HCT116 (cell line): Measurements from ENCODE around the gene EIF3F.

Source experiments
- CBX3 ChIP-seq: IDR thresholded peaks from 2 replicates; pipeline ENCODE4 v1.6.1; 2012; ENCODE audit warnings: low read depth
- CTCF ChIP-seq, 3 experiments: fragments of 200-600 bp in 1 of 3; sonication (generic) in 1 of 3; IDR thresholded peaks in 2 of 3; conservative IDR thresholded peaks in 1 of 3; 2 replicates each; pipeline ENCODE4 v1.5.1; 2012 to 2017; ENCODE audit warnings: low read depth in 2 of 3, low read length in 2 of 3, antibody characterized with exemption in 1 of 3, borderline replicate concordance in 1 of 3, control low read depth in 1 of 3, mild to moderate bottlenecking in 1 of 3, mixed read lengths in 1 of 3, mixed run types in 1 of 3, moderate library complexity in 1 of 3; ENCODE audit not compliant: insufficient read depth in 1 of 3
- EGR1 ChIP-seq: IDR thresholded peaks from 2 replicates; pipeline ENCODE4 v1.6.1; 2012; ENCODE audit warnings: low read depth
- EZH2phosphoT487 ChIP-seq: fragments of 200-600 bp; IDR thresholded peaks from 2 replicates; pipeline ENCODE4 v1.6.1; 2018; ENCODE audit warnings: antibody characterized with exemption, borderline replicate concordance
- MAX ChIP-seq: IDR thresholded peaks from 2 replicates; pipeline ENCODE4 v1.6.1; 2012
- POLR2A ChIP-seq: IDR thresholded peaks from 2 replicates; pipeline ENCODE4 v1.7.0; 2011; ENCODE audit warnings: borderline replicate concordance; ENCODE audit not compliant: insufficient read depth, insufficient read length; ENCODE audit errors: extremely low read depth
- POLR2AphosphoS5 ChIP-seq: IDR thresholded peaks from 2 replicates; pipeline ENCODE4 v1.6.1; 2011; ENCODE audit warnings: mild to moderate bottlenecking, low read depth, low read length, moderate library complexity
- REST ChIP-seq: IDR thresholded peaks from 2 replicates; pipeline ENCODE4 v1.6.1; 2012; ENCODE audit warnings: low read depth
- SIN3A ChIP-seq: IDR thresholded peaks from 2 replicates; pipeline ENCODE4 v1.6.1; 2012; ENCODE audit warnings: low read depth
- SRF ChIP-seq: IDR thresholded peaks from 2 replicates; pipeline ENCODE4 v1.6.1; 2012; ENCODE audit warnings: low read depth
- ZNF274 ChIP-seq: fragments of 200-500 bp; sonication (Bioruptor generic); IDR thresholded peaks from 2 replicates; pipeline ENCODE4 v1.6.1; 2014; ENCODE audit warnings: mild to moderate bottlenecking, low read depth, low read length, inconsistent platforms
- TF ChIP-seq, protein P1 (sequence below): IDR thresholded peaks from 2 replicates; pipeline ENCODE4 v1.6.1; 2011; ENCODE audit warnings: mild to moderate bottlenecking, low read length, moderate library complexity; ENCODE audit not compliant: insufficient replicate concordance; ENCODE audit errors: extremely low read depth

DNA sequence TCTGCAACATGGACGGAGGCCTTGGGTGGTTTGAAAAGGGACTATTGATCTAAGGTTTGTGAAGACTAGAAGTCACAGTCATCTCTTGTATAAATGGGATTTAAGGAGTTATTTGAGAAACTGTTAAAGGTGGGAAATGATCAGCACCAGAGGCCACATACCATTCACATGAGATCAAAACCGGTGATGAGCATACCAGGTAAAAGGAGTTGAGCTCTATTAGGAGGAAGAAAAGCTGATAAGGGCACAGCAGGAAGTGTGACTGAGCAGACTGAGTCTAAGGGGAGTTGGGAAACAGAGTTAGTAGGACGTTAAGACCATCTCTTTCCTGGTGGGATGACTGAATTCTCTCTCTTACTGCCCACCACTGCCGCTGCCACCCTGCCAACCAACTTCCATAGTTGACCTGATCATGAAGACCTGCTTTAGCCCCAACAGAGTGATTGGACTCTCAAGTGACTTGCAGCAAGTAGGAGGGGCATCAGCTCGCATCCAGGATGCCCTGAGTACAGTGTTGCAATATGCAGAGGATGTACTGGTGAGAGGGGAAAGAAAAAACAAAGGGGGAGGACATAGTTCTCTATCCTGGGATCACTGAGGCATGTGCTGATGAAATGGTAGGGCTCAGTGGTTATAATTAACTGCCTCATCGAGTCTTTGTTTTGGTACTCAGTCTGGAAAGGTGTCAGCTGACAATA lies 7.6 kb downstream of the EIF3F start:
- TF ChIP-seq CTCF (IDR thresholded peaks at IDR 0.05 in 2 of 3, conservative IDR thresholded peaks at IDR 0.05 in 1 of 3; ENCODE audit: borderline replicate concordance in 1 of 3, insufficient read depth in 1 of 3, low read depth in 2 of 3, low read length in 2 of 3) (no peak), POLR2A (no peak), EZH2phosphoT487 (no peak), REST (no peak), ZNF274 (no peak), SRF (no peak), POLR2AphosphoS5 (no peak), CBX3 (no peak), MAX (no peak), SIN3A (no peak), EGR1 (no peak)
- TF ChIP-seq, protein P1, sequence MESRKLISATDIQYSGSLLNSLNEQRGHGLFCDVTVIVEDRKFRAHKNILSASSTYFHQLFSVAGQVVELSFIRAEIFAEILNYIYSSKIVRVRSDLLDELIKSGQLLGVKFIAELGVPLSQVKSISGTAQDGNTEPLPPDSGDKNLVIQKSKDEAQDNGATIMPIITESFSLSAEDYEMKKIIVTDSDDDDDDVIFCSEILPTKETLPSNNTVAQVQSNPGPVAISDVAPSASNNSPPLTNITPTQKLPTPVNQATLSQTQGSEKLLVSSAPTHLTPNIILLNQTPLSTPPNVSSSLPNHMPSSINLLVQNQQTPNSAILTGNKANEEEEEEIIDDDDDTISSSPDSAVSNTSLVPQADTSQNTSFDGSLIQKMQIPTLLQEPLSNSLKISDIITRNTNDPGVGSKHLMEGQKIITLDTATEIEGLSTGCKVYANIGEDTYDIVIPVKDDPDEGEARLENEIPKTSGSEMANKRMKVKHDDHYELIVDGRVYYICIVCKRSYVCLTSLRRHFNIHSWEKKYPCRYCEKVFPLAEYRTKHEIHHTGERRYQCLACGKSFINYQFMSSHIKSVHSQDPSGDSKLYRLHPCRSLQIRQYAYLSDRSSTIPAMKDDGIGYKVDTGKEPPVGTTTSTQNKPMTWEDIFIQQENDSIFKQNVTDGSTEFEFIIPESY = no peak
